Measurements from ENCODE around the gene DNAJC10. TPM values are rescaled to one million over a fixed set of nuclear protein-coding genes. Genes with fewer than 3 reads are reported as not detected.
A peak's percentile ranks its signal among the peaks of the same experiment; 100 is the strongest.

DNAJC10 gene
- total and polyA plus RNA-seq, 2 donors (not counting 3 experiments of a cell fraction or from before 2014, with no cell fraction given) = 45.1 to 201 TPM

DNA sequence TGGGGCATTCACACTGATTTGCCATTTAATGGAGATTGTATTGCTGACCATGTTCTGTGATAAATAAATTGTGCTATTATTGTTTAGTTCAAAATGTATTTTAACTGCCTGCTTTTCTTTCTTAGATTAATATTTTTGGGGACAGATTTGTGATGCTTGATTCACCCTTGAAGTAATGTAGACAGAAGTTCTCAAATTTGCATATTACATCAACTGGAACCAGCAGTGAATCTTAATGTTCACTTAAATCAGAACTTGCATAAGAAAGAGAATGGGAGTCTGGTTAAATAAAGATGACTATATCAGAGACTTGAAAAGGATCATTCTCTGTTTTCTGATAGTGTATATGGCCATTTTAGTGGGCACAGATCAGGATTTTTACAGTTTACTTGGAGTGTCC, 1.8 kb downstream of the DNAJC10 start:
- DNase-seq (ENCODE audit: low read depth, low spot score) (no peak), FAIRE-seq (no peak)
- Histone ChIP-seq H3K4me3 (replicated peaks in 1 of 3; ENCODE audit: insufficient read depth in 1 of 3, low read depth in 1 of 3, low read length in 3 of 3) (peak overlapping the region in 1 of 3 experiments; percentile 95), H3K79me2 (ENCODE audit: control insufficient read depth, insufficient read depth, low read length) (peaks cover 21% of the 10 kb centered on the region), H4K20me1 (replicated peaks; ENCODE audit: control insufficient read depth, extremely low read depth, insufficient read depth, low read length) (no peaks in the 10 kb centered on the region), H3K36me3 (ENCODE audit: control insufficient read depth in 2 of 2, extremely low read depth in 1 of 2, insufficient read depth in 2 of 2, low read length in 2 of 2) (peaks cover 0 to 7% of the 10 kb centered on the region in 2 experiments), H3K9me3 (replicated peaks; ENCODE audit: control insufficient read depth, insufficient read depth, low read length) (no peaks in the 10 kb centered on the region), H3K9me1 (replicated peaks; ENCODE audit: control insufficient read depth, extremely low read depth, insufficient read depth, low read length) (no peaks in the 10 kb centered on the region), H3K27me3 (ENCODE audit: control insufficient read depth in 2 of 2, insufficient read depth in 2 of 2, low read length in 2 of 2) (no peaks in the 10 kb centered on the region), H3K4me1 (ENCODE audit: control insufficient read depth, extremely low read depth, insufficient read depth, low read length) (peaks cover 32% of the 10 kb centered on the region), H3K9ac (replicated peaks; ENCODE audit: extremely low read depth, insufficient read depth, low read length) (no peak overlapping the region), H2AFZ (ENCODE audit: low read depth, low read length) (no peak overlapping the region), H3K4me2 (ENCODE audit: insufficient read depth, low read length) (peak overlapping the region; percentile 93), H3K27ac (ENCODE audit: insufficient read depth, low read depth, low read length) (no peak overlapping the region)
- TF ChIP-seq POLR2A (IDR thresholded peaks at IDR 0.05; ENCODE audit: low read depth, low read length) (no peak), GATA2 (IDR thresholded peaks at IDR 0.05; ENCODE audit: insufficient read depth, insufficient read length, low read depth, low read length) (no peak), MYC (IDR thresholded peaks at IDR 0.05; ENCODE audit: low read depth, low read length) (no peak)
- TF ChIP-seq, protein P1, sequence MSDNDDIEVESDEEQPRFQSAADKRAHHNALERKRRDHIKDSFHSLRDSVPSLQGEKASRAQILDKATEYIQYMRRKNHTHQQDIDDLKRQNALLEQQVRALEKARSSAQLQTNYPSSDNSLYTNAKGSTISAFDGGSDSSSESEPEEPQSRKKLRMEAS (IDR thresholded peaks at IDR 0.05; ENCODE audit: insufficient read depth, insufficient read length) = no peak
- TF ChIP-seq, protein P2, sequence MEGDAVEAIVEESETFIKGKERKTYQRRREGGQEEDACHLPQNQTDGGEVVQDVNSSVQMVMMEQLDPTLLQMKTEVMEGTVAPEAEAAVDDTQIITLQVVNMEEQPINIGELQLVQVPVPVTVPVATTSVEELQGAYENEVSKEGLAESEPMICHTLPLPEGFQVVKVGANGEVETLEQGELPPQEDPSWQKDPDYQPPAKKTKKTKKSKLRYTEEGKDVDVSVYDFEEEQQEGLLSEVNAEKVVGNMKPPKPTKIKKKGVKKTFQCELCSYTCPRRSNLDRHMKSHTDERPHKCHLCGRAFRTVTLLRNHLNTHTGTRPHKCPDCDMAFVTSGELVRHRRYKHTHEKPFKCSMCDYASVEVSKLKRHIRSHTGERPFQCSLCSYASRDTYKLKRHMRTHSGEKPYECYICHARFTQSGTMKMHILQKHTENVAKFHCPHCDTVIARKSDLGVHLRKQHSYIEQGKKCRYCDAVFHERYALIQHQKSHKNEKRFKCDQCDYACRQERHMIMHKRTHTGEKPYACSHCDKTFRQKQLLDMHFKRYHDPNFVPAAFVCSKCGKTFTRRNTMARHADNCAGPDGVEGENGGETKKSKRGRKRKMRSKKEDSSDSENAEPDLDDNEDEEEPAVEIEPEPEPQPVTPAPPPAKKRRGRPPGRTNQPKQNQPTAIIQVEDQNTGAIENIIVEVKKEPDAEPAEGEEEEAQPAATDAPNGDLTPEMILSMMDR (IDR thresholded peaks at IDR 0.05; ENCODE audit: extremely low read depth in 1 of 2, insufficient read depth in 1 of 2, low read depth in 1 of 2, low read length in 2 of 2) = no peak
- dilution Hi-C loops (cut with MboI; ENCODE audit: extremely low pct_ligation_motif_present, low sequenced_read_pairs) (no loop called here), intact Hi-C loops (cut with micrococcal nuclease) (loop anchor here (5.0 kb wide), 2 partner anchors 531 to 906 kb away; no protein-coding TSS in a partner anchor)
- BruUV-seq (replicated peaks) = no TSS peak
- ChIA-PET CTCF (interaction anchor here (1.0 to 3.7 kb wide), 3 partner anchors 45 to 51 kb away, joined by 3 to 31 read pairs (median 3); no protein-coding TSS in a partner anchor), POLR2A (no interaction called here)

DNA sequence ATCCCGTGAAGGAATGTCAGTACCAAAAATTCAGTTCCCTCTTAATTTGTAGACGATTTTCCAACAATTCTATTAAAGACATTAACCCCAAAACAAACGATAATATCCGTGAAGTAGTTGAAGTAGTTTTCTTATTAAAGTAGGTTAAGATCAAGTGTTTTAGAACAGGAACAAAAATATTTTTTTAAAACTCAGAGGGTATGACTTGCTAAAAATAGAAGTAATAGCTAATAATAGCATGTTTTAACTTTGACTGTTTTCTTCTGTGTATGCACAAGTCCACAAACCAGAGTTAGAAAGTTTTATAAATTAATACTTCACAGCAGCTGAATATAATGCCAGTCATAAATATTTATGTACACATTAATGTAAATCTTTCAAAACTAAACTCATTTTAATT, 2.4 kb downstream of the DNAJC10 start:
- Histone ChIP-seq H3K4me1 (ENCODE audit: control insufficient read depth, extremely low read depth, insufficient read depth, low read length) (peaks cover 31% of the 10 kb centered on the region), H3K4me2 (ENCODE audit: insufficient read depth, low read length) (peak overlapping the region; percentile 93), H3K27me3 (ENCODE audit: control insufficient read depth in 2 of 2, insufficient read depth in 2 of 2, low read length in 2 of 2) (no peaks in the 10 kb centered on the region), H3K4me3 (replicated peaks in 1 of 3; ENCODE audit: insufficient read depth in 1 of 3, low read depth in 1 of 3, low read length in 3 of 3) (no peak overlapping the region), H3K79me2 (ENCODE audit: control insufficient read depth, insufficient read depth, low read length) (peaks cover 21% of the 10 kb centered on the region), H3K9ac (replicated peaks; ENCODE audit: extremely low read depth, insufficient read depth, low read length) (no peak overlapping the region), H3K27ac (ENCODE audit: insufficient read depth, low read depth, low read length) (no peak overlapping the region), H2AFZ (ENCODE audit: low read depth, low read length) (no peak overlapping the region), H3K36me3 (ENCODE audit: control insufficient read depth in 2 of 2, extremely low read depth in 1 of 2, insufficient read depth in 2 of 2, low read length in 2 of 2) (peaks cover 0 to 11% of the 10 kb centered on the region in 2 experiments), H3K9me3 (replicated peaks; ENCODE audit: control insufficient read depth, insufficient read depth, low read length) (no peaks in the 10 kb centered on the region), H4K20me1 (replicated peaks; ENCODE audit: control insufficient read depth, extremely low read depth, insufficient read depth, low read length) (no peaks in the 10 kb centered on the region), H3K9me1 (replicated peaks; ENCODE audit: control insufficient read depth, extremely low read depth, insufficient read depth, low read length) (no peaks in the 10 kb centered on the region)
- ChIA-PET POLR2A (no interaction called here), CTCF (interaction anchor here (0.8 to 1.4 kb wide), 3 partner anchors 10 to 49 kb away, joined by 3 to 4 read pairs (median 3); no protein-coding TSS in a partner anchor)
- intact Hi-C loops (cut with micrococcal nuclease) (loop anchor here (5.0 kb wide), 2 partner anchors 531 to 906 kb away; no protein-coding TSS in a partner anchor), dilution Hi-C loops (cut with MboI; ENCODE audit: extremely low pct_ligation_motif_present, low sequenced_read_pairs) (no loop called here)
- no peak for DNase-seq (ENCODE audit: low read depth, low spot score)
- no TSS peak for BruUV-seq (replicated peaks)
- no peak for TF ChIP-seq FOS (IDR thresholded peaks at IDR 0.05; ENCODE audit: borderline replicate concordance, insufficient read depth, low read length)
- no peak for TF ChIP-seq GATA2 (IDR thresholded peaks at IDR 0.05; ENCODE audit: insufficient read depth, insufficient read length, low read depth, low read length)
- TF ChIP-seq, protein P2 (IDR thresholded peaks at IDR 0.05; ENCODE audit: extremely low read depth in 1 of 2, insufficient read depth in 1 of 2, low read depth in 1 of 2, low read length in 2 of 2) = no peak
- TF ChIP-seq JUN (IDR thresholded peaks at IDR 0.05; ENCODE audit: borderline replicate concordance, insufficient read depth, insufficient read length, low read depth) = no peak
- no peak for TF ChIP-seq POLR2AphosphoS5 (IDR thresholded peaks at IDR 0.05; ENCODE audit: insufficient read depth, low read depth, low read length)
- TF ChIP-seq POLR2A (IDR thresholded peaks at IDR 0.05; ENCODE audit: low read depth, low read length) = no peak
- TF ChIP-seq, protein P1 (IDR thresholded peaks at IDR 0.05; ENCODE audit: insufficient read depth, insufficient read length) = no peak
- TF ChIP-seq EZH2 (IDR thresholded peaks at IDR 0.05; ENCODE audit: borderline replicate concordance, low read depth, low read length, severe bottlenecking) = no peak
- TF ChIP-seq MYC (IDR thresholded peaks at IDR 0.05; ENCODE audit: low read depth, low read length) = no peak
- peak; percentile 50 for FAIRE-seq
